NCI-H2196 treated with DMSO at 0.1 percent for 48 hours (cell line): ENCODE results near the gene SDK1.
"Not testable (repeated sequence)": the region's sequence is repeated elsewhere in the genome, so short reads cannot be mapped to it uniquely, and the experiment has no call there.

Source experiments
- DNase-seq: peaks from one replicate; lab custom pipeline; 2025; ENCODE audit not compliant: unreplicated experiment; lab: John Stamatoyannopoulos, UW

Gene SDK1

GRCh38 chr7:3649678-3650440 lies 348.8 kb downstream of the SDK1 start:
- no peak for DNase-seq

- no peak for DNase-seq
These were observed 349.8 kb downstream of the SDK1 start for GRCh38 chr7:3650844-3651243.

GRCh38 chr7:3655635-3656034 lies 354.6 kb downstream of the SDK1 start:
- no peak for DNase-seq

- no peak for DNase-seq
These were observed 356.2 kb downstream of the SDK1 start for GRCh38 chr7:3657206-3657605.

GRCh38 chr7:3668743-3669142 lies 367.7 kb downstream of the SDK1 start:
- DNase-seq: no peak

GRCh38 chr7:3670898-3671297 lies 369.8 kb downstream of the SDK1 start:
- no peak for DNase-seq

GRCh38 chr7:3673524-3673923 lies 372.5 kb downstream of the SDK1 start:
- DNase-seq: no peak

GRCh38 chr7:3678314-3678810 lies 377.3 kb downstream of the SDK1 start:
- DNase-seq: no peak

GRCh38 chr7:3682028-3682710 lies 381.1 kb downstream of the SDK1 start:
- no peak for DNase-seq

- no peak for DNase-seq
These were observed 382.8 kb downstream of the SDK1 start for GRCh38 chr7:3683546-3684539.

- DNase-seq: no peak
These were observed 387.0 kb downstream of the SDK1 start for GRCh38 chr7:3688071-3688470.

GRCh38 chr7:3688842-3689241 lies 387.8 kb downstream of the SDK1 start:
- DNase-seq: no peak

- DNase-seq: no peak
These were observed 390.6 kb downstream of the SDK1 start for GRCh38 chr7:3691478-3692158.

- no peak for DNase-seq
These were observed 394.6 kb downstream of the SDK1 start for GRCh38 chr7:3695602-3696001.

GRCh38 chr7:3696113-3696512 lies 395.1 kb downstream of the SDK1 start:
- DNase-seq: no peak

- DNase-seq: no peak
These were observed 396.4 kb downstream of the SDK1 start for GRCh38 chr7:3697472-3697871.

- DNase-seq: no peak
These were observed 404.2 kb downstream of the SDK1 start for GRCh38 chr7:3705258-3705657.

GRCh38 chr7:3706091-3706490 lies 405.0 kb downstream of the SDK1 start:
- not testable (repeated sequence) for DNase-seq

GRCh38 chr7:3710122-3710521 lies 409.1 kb downstream of the SDK1 start:
- DNase-seq: no peak

GRCh38 chr7:3710531-3710930 lies 409.5 kb downstream of the SDK1 start:
- no peak for DNase-seq

GRCh38 chr7:3712841-3713240 lies 411.8 kb downstream of the SDK1 start:
- DNase-seq: no peak
